PC-9 (cell line): ENCODE measurements around the gene MLN. TPM values are rescaled to one million over a fixed set of nuclear protein-coding genes. Genes with fewer than 3 reads are reported as not detected.

Experiments used
- BruUV-seq: library from RNA; stranded (reverse); fragments of 400-500 nt; replicated peaks from 2 replicates; lab custom pipeline; 2021; lab: Mats Ljungman, UMichigan
- CTCF ChIA-PET: fragments of 300-600 bp; sonication (Branson Sonifier 250); formaldehyde crosslinking; loops from one replicate; lab custom pipeline; 2022; ENCODE audit warnings: antibody characterized with exemption; lab: Charles Lee
- POLR2A ChIA-PET: fragments of 300-600 bp; sonication (Branson Sonifier 250); formaldehyde crosslinking; loops from one replicate; lab custom pipeline; 2022; ENCODE audit warnings: antibody characterized with exemption; ENCODE audit not compliant: unreplicated experiment; lab: Charles Lee
- DNase-seq, 2 experiments: peaks; one replicate each; pipeline versions ENCODE4 v3.0.0 to v3.0.0-alpha.2; 2015 to 2022; ENCODE audit warnings: mixed read lengths in 1 of 2
- H2AFZ ChIP-seq: fragments of 200-600 bp; sonication (generic); 2 replicates; pipeline ENCODE4 v1.8.1; 2017; ENCODE audit warnings: antibody characterized with exemption
- H3F3A ChIP-seq: fragments of 200-600 bp; sonication (generic); 2 replicates; pipeline ENCODE4 v1.8.1; 2017; ENCODE audit warnings: antibody characterized with exemption, mild to moderate bottlenecking, low read depth; ENCODE audit not compliant: insufficient read depth
- H3K27ac ChIP-seq: fragments of 200-600 bp; sonication (generic); 2 replicates; pipeline ENCODE4 v1.6.1; 2016; ENCODE audit warnings: mixed run types
- H3K27me3 ChIP-seq: fragments of 200-600 bp; sonication (generic); 2 replicates; pipeline ENCODE4 v1.6.1; 2016; ENCODE audit warnings: low read depth, mixed run types; ENCODE audit not compliant: insufficient read depth
- H3K36me3 ChIP-seq: fragments of 200-600 bp; sonication (generic); 2 replicates; pipeline ENCODE4 v1.6.1; 2016; ENCODE audit warnings: low read depth, mixed run types
- H3K4me1 ChIP-seq: fragments of 200-600 bp; sonication (generic); replicated peaks from 2 replicates; pipeline ENCODE4 v1.6.1; 2016; ENCODE audit warnings: mixed run types; ENCODE audit not compliant: insufficient read depth
- H3K4me2 ChIP-seq: fragments of 200-600 bp; sonication (generic); 2 replicates; pipeline ENCODE4 v1.6.1; 2017; ENCODE audit warnings: mixed run types
- H3K4me3 ChIP-seq: fragments of 200-600 bp; sonication (generic); 2 replicates; pipeline ENCODE4 v1.6.1; 2016; ENCODE audit warnings: mixed run types
- H3K79me2 ChIP-seq: fragments of 200-600 bp; sonication (generic); 2 replicates; pipeline ENCODE4 v1.6.1; 2017; ENCODE audit warnings: low read depth, mixed run types
- H3K9me2 ChIP-seq: fragments of 200-600 bp; sonication (generic); 2 replicates; pipeline ENCODE4 v1.8.1; 2017; ENCODE audit warnings: mild to moderate bottlenecking; ENCODE audit not compliant: insufficient read depth
- H3K9me3 ChIP-seq: fragments of 200-600 bp; sonication (generic); 2 replicates; pipeline ENCODE4 v1.8.1; 2016; ENCODE audit warnings: low read depth; ENCODE audit not compliant: insufficient read depth
- H4K20me1 ChIP-seq: fragments of 200-600 bp; sonication (generic); 2 replicates; pipeline ENCODE4 v1.8.1; 2017; ENCODE audit not compliant: insufficient read depth
- CTCF ChIP-seq: fragments of 200-600 bp; sonication (generic); conservative IDR thresholded peaks from 2 replicates; pipeline ENCODE4 v1.6.1; 2017; ENCODE audit warnings: mixed run types, antibody characterized with exemption, mild to moderate bottlenecking, moderate library complexity
- EZH2 ChIP-seq: fragments of 200-600 bp; sonication (generic); IDR thresholded peaks from 2 replicates; pipeline ENCODE4 v1.8.0; 2017; ENCODE audit warnings: antibody characterized with exemption, low read depth
- intact Hi-C: fragments of 100-400 bp; cut with micrococcal nuclease; formaldehyde crosslinking; loops from one replicate; pipeline ENCODE4 v1.10.0; 2022; ENCODE audit not compliant: unreplicated experiment
- total RNA-seq: library from RNA; stranded (reverse); gene quantifications from 2 replicates; pipeline ENCODE4 v1.2.3, GENCODE V29; 2021

Gene MLN
- total RNA-seq, 1 experiment from 2014 or later: not detected

DNA sequence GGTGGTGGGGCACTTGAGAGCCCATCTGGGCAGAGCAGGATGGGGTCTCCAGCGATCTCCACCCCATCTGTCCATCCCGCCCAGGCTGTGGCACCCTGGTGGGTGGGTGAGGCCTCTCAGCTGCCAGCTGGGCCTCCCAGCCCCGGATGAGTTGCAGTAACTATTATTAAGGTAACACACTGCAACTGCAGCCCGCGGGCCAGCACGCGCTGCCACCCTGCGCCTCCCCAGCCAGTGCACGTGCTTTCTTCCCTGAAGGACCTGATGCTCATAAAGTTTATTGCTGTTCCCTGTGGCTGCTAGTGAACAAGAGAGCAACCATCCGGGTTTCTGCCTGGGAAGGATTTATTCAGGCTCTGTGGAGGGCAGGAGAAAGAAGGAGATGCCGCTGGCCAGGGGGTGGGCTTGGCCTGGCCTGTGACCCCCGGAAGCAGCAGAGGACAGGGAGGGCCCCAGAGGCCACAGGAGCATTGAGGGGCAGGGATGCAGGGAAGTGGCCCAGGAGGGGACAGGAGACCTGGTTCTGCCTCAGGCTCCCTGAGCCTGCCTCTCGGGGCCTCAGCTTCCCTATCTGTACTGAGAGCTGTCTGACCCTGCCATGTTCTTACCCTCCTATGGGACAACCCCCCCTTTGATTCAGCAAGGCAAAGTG is 58.8 kb downstream of the MLN start:
- intact Hi-C loops: loop anchor here (1.0 kb wide), 1 partner anchor 17 kb away; no protein-coding TSS in a partner anchor
- TF ChIP-seq CTCF (no peak), EZH2 (no peak)
- CTCF ChIA-PET: interaction anchor here (0.6 to 1.6 kb wide), 4 partner anchors 17 to 726 kb away, joined by 3 to 7 read pairs (median 3); partner anchors contain the start of gene UQCC2
- Histone ChIP-seq H3K9me3 (no peaks in the 10 kb centered on the region), H4K20me1 (no peaks in the 10 kb centered on the region), H3K4me3 (no peak overlapping the region), H3F3A (peaks cover 16% of the 10 kb centered on the region; the same call in 1 of the 2 replicates), H3K27ac (no peak overlapping the region), H3K4me1 (peaks cover 35% of the 10 kb centered on the region), H3K36me3 (no peaks in the 10 kb centered on the region), H3K4me2 (peak overlapping the region; percentile 61), H3K27me3 (no peaks in the 10 kb centered on the region), H3K79me2 (no peaks in the 10 kb centered on the region), H3K9me2 (no peaks in the 10 kb centered on the region), H2AFZ (no peak overlapping the region)
- POLR2A ChIA-PET: no interaction called here
- no peak for DNase-seq
- no TSS peak for BruUV-seq

Other genes with a start within 250 kb of the MLN start
- 24.6 and 28.4 TPM in 2 replicates for gene BAK1, start 223.7 kb downstream of the MLN start, total RNA-seq
- 78.3 and 86.9 TPM in 2 replicates for gene ITPR3, start 182.7 kb downstream of the MLN start, total RNA-seq
- 71.2 and 72.9 TPM in 2 replicates for gene UQCC2, start 92.3 kb downstream of the MLN start, total RNA-seq
- not detected in 2 replicates for gene IP6K3, start 57.1 kb downstream of the MLN start, total RNA-seq
- 65.9 and 66.5 TPM in 2 replicates for gene LEMD2, start 14.9 kb downstream of the MLN start, total RNA-seq